Neural cell (in vitro differentiated cells): ENCODE results near the gene SEPHS1. TPM values are rescaled to one million over a fixed set of nuclear protein-coding genes. Genes with fewer than 3 reads are reported as not detected.

ENCODE experiments used
- H2AFZ ChIP-seq: fragments of 200-600, 300-800 bp; sonication (generic), shearing (Covaris generic); 2 replicates; pipeline ENCODE4 v1.6.0; 2014; ENCODE audit warnings: low read depth, mild to moderate bottlenecking, antibody characterized with exemption, low read length, moderate library complexity
- H3F3A ChIP-seq: fragments of 200-600 bp; shearing (Covaris generic); 2 replicates; pipeline ENCODE4 v1.6.1; 2016; ENCODE audit warnings: mild to moderate bottlenecking, moderate library complexity, mixed read lengths, antibody characterized with exemption, low read length; ENCODE audit not compliant: insufficient read depth, poor library complexity, severe bottlenecking
- H3K27ac ChIP-seq: fragments of 200-600, 300-800 bp; sonication (generic), shearing (Covaris generic); 2 replicates; pipeline ENCODE4 v1.5.1; 2014; ENCODE audit warnings: mild to moderate bottlenecking, low read length, moderate library complexity
- H3K27me3 ChIP-seq: fragments of 300-800, 200-600 bp; sonication (generic), shearing (Covaris generic); 2 replicates; pipeline ENCODE4 v1.6.0; 2014; ENCODE audit warnings: mild to moderate bottlenecking, low read depth, low read length, moderate library complexity; ENCODE audit not compliant: insufficient read depth
- H3K36me3 ChIP-seq: fragments of 300-800, 200-600 bp; sonication (generic), shearing (Covaris generic); 2 replicates; pipeline ENCODE4 v1.5.1; 2014; ENCODE audit warnings: mild to moderate bottlenecking, antibody characterized with exemption, low read length, moderate library complexity; ENCODE audit not compliant: insufficient read depth
- H3K4me2 ChIP-seq: fragments of 300-800, 200-600 bp; sonication (generic), shearing (Covaris generic); 2 replicates; pipeline ENCODE4 v1.6.0; 2014; ENCODE audit warnings: mild to moderate bottlenecking, low read length
- H3K4me3 ChIP-seq: fragments of 300-800, 200-600 bp; sonication (generic), shearing (Covaris generic); 2 replicates; pipeline ENCODE4 v1.5.1; 2014; ENCODE audit warnings: mild to moderate bottlenecking, low read length, moderate library complexity
- H3K79me2 ChIP-seq: fragments of 200-600 bp; shearing (Covaris generic); replicated peaks from 2 replicates; pipeline ENCODE4 v1.6.0; 2014; ENCODE audit warnings: mild to moderate bottlenecking, low read length, moderate library complexity; ENCODE audit not compliant: insufficient read depth
- H3K9ac ChIP-seq: fragments of 300-800, 200-600 bp; sonication (generic), shearing (Covaris generic); 2 replicates; pipeline ENCODE4 v1.6.1; 2016; ENCODE audit warnings: mild to moderate bottlenecking, low read length, mixed read lengths
- H3K9me2 ChIP-seq: fragments of 200-600 bp; shearing (Covaris generic); 2 replicates; pipeline ENCODE4 v1.6.1; 2016; ENCODE audit warnings: mild to moderate bottlenecking, low read length, mixed read lengths; ENCODE audit not compliant: insufficient read depth
- H3K9me3 ChIP-seq: fragments of 200-600, 300-800 bp; sonication (generic), shearing (Covaris generic); 2 replicates; pipeline ENCODE4 v1.6.1; 2016; ENCODE audit warnings: mild to moderate bottlenecking, mixed run types, low read length, moderate library complexity, mixed read lengths
- H4K20me1 ChIP-seq: fragments of 200-600 bp; shearing (Covaris generic); 2 replicates; pipeline ENCODE4 v1.6.1; 2016; ENCODE audit warnings: mild to moderate bottlenecking, mixed run types; ENCODE audit not compliant: insufficient read depth
- EP300 ChIP-seq: fragments of 450-650 bp; conservative IDR thresholded peaks from 2 replicates; pipeline ENCODE4 v1.6.1; 2014; ENCODE audit warnings: antibody characterized with exemption, mild to moderate bottlenecking, moderate library complexity; ENCODE audit not compliant: poor library complexity, severe bottlenecking
- EZH2 ChIP-seq: fragments of 200-600, 300-800 bp; shearing (Covaris generic), sonication (generic); IDR thresholded peaks from 2 replicates; pipeline ENCODE4 v1.6.1; 2014; ENCODE audit warnings: antibody characterized with exemption, low read length, borderline replicate concordance, mild to moderate bottlenecking; ENCODE audit not compliant: insufficient read depth, poor library complexity, severe bottlenecking
- MXI1 ChIP-seq: fragments of 450-650 bp; conservative IDR thresholded peaks from 2 replicates; pipeline ENCODE4 v1.6.1; 2014; ENCODE audit warnings: antibody characterized with exemption, mild to moderate bottlenecking; ENCODE audit not compliant: poor library complexity, severe bottlenecking
- POLR2AphosphoS5 ChIP-seq: IDR thresholded peaks from 2 replicates; pipeline ENCODE4 v1.6.1; 2012
- RAD21 ChIP-seq: fragments of 450-650 bp; conservative IDR thresholded peaks from 2 replicates; pipeline ENCODE4 v1.6.1; 2014; ENCODE audit warnings: antibody characterized with exemption, mild to moderate bottlenecking, moderate library complexity
- SMC3 ChIP-seq: fragments of 450-650 bp; conservative IDR thresholded peaks from 2 replicates; pipeline ENCODE4 v1.6.1; 2014; ENCODE audit warnings: antibody characterized with exemption, mild to moderate bottlenecking, moderate library complexity; ENCODE audit not compliant: poor library complexity
- TAF1 ChIP-seq: IDR thresholded peaks from 2 replicates; pipeline ENCODE4 v1.6.1; 2012; ENCODE audit warnings: low read depth
- polyA plus RNA-seq: library from polyadenylated mRNA; depleted of rRNA; stranded (reverse); fragments of >200 nt; gene quantifications from 2 replicates; pipeline ENCODE4 v1.2.3, GENCODE V29; 2014
- TF ChIP-seq, protein P1 (sequence below): IDR thresholded peaks from 2 replicates; pipeline ENCODE4 v1.6.1; 2012; ENCODE audit warnings: borderline replicate concordance
- TF ChIP-seq, protein P2 (sequence below): fragments of 450-650 bp; IDR thresholded peaks from 2 replicates; pipeline ENCODE4 v1.5.1; 2014; ENCODE audit warnings: antibody characterized with exemption, mild to moderate bottlenecking, moderate library complexity; ENCODE audit not compliant: poor library complexity, severe bottlenecking

The SEPHS1 gene
- polyA plus RNA-seq, 1 donor from 2014 or later, result 61.0 TPM

DNA sequence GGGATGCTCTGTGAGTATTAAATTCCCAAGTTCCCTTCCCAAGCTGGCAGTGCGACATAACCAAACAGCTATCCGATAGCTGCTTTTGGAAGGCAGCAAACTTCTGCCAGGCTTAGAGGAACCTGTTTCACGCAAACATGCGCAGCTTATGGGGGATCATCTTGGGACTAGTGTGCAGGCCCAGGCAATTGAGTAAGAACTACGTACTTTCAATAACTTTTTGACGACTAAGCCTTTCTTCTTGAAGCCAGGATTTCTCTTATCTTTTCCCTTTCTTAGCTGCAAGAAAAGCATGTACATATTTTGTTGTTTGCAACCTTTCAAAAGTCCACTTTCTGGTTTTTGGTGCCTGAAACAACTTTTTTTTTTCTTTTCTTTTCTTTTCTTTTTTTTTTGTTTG lies 28.7 kb upstream of the SEPHS1 start:
- no peak overlapping the region for H3K27ac ChIP-seq
- H3K36me3 ChIP-seq, result no peaks in the 10 kb centered on the region
- H4K20me1 ChIP-seq, result no peaks in the 10 kb centered on the region
- no peak overlapping the region for H3K4me2 ChIP-seq
- no peaks in the 10 kb centered on the region for H3F3A ChIP-seq
- H2AFZ ChIP-seq, result no peak overlapping the region
- H3K9me2 ChIP-seq, result no peaks in the 10 kb centered on the region
- H3K9me3 ChIP-seq, result no peaks in the 10 kb centered on the region
- H3K79me2 ChIP-seq, result no peaks in the 10 kb centered on the region
- no peaks in the 10 kb centered on the region for H3K27me3 ChIP-seq
- H3K4me3 ChIP-seq, result no peak overlapping the region
- TF ChIP-seq MXI1 (no peak), TAF1 (no peak), RAD21 (no peak), EP300 (no peak), POLR2AphosphoS5 (no peak), EZH2 (no peak), SMC3 (no peak)
- TF ChIP-seq, protein P1, sequence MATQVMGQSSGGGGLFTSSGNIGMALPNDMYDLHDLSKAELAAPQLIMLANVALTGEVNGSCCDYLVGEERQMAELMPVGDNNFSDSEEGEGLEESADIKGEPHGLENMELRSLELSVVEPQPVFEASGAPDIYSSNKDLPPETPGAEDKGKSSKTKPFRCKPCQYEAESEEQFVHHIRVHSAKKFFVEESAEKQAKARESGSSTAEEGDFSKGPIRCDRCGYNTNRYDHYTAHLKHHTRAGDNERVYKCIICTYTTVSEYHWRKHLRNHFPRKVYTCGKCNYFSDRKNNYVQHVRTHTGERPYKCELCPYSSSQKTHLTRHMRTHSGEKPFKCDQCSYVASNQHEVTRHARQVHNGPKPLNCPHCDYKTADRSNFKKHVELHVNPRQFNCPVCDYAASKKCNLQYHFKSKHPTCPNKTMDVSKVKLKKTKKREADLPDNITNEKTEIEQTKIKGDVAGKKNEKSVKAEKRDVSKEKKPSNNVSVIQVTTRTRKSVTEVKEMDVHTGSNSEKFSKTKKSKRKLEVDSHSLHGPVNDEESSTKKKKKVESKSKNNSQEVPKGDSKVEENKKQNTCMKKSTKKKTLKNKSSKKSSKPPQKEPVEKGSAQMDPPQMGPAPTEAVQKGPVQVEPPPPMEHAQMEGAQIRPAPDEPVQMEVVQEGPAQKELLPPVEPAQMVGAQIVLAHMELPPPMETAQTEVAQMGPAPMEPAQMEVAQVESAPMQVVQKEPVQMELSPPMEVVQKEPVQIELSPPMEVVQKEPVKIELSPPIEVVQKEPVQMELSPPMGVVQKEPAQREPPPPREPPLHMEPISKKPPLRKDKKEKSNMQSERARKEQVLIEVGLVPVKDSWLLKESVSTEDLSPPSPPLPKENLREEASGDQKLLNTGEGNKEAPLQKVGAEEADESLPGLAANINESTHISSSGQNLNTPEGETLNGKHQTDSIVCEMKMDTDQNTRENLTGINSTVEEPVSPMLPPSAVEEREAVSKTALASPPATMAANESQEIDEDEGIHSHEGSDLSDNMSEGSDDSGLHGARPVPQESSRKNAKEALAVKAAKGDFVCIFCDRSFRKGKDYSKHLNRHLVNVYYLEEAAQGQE, result no peak
- TF ChIP-seq, protein P2, sequence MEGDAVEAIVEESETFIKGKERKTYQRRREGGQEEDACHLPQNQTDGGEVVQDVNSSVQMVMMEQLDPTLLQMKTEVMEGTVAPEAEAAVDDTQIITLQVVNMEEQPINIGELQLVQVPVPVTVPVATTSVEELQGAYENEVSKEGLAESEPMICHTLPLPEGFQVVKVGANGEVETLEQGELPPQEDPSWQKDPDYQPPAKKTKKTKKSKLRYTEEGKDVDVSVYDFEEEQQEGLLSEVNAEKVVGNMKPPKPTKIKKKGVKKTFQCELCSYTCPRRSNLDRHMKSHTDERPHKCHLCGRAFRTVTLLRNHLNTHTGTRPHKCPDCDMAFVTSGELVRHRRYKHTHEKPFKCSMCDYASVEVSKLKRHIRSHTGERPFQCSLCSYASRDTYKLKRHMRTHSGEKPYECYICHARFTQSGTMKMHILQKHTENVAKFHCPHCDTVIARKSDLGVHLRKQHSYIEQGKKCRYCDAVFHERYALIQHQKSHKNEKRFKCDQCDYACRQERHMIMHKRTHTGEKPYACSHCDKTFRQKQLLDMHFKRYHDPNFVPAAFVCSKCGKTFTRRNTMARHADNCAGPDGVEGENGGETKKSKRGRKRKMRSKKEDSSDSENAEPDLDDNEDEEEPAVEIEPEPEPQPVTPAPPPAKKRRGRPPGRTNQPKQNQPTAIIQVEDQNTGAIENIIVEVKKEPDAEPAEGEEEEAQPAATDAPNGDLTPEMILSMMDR, result no peak
- H3K9ac ChIP-seq, result no peak overlapping the region

DNA sequence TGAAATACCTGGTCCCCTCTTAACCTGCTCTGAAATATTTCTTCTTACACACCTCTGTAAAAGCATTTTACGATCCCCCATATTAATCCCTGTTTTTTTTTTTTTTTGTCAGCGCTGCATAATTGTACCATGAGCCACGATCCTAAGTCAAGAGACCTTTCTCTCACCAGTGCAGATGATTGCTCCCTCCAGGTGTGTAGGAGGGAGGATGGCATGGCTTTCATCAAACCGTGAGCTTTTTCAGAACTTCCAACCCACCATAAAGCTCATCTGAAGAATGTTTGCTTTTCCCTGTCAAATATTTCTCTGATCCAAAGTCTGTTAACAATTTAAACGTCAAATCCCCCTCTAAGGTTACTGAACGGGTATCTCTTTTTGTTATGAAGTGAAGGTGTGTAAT lies 28.2 kb upstream of the SEPHS1 start:
- no peaks in the 10 kb centered on the region for H3K9me2 ChIP-seq
- no peaks in the 10 kb centered on the region for H3F3A ChIP-seq
- H3K79me2 ChIP-seq, result no peaks in the 10 kb centered on the region
- TF ChIP-seq MXI1, result no peak
- TF ChIP-seq SMC3, result no peak
- TF ChIP-seq TAF1, result no peak
- no peak for TF ChIP-seq POLR2AphosphoS5
- TF ChIP-seq EZH2, result no peak
- H4K20me1 ChIP-seq, result no peaks in the 10 kb centered on the region
- H2AFZ ChIP-seq, result no peak overlapping the region
- H3K4me2 ChIP-seq, result no peak overlapping the region
- H3K27ac ChIP-seq, result no peak overlapping the region
- H3K36me3 ChIP-seq, result no peaks in the 10 kb centered on the region
- H3K9me3 ChIP-seq, result no peaks in the 10 kb centered on the region
- H3K4me3 ChIP-seq, result no peak overlapping the region
- no peak overlapping the region for H3K9ac ChIP-seq
- no peaks in the 10 kb centered on the region for H3K27me3 ChIP-seq

DNA sequence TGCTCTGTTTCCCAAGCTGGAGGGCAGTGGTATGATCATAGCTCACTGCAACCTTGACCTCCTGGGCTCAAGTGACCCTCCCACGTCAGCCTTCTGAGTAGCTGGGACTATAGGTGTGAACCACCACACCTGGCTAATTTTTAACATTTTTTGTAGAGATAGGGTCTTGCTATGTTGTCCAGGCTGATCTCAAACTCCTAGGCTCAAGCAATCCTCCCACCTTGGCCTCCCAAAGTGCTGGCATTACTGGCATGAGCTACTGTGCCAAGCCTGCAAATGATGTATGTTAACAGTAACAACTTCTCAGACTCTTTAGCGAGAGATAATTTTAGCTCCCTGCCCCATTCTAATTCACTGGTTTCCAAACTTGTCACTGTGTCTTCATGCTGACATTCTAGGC lies 27.7 kb upstream of the SEPHS1 start:
- no peak for TF ChIP-seq EP300
- no peak for TF ChIP-seq POLR2AphosphoS5
- TF ChIP-seq RAD21, result no peak
- TF ChIP-seq, protein P2, result no peak
- no peak for TF ChIP-seq SMC3
- no peak for TF ChIP-seq MXI1
- TF ChIP-seq EZH2, result no peak
- TF ChIP-seq, protein P1, result no peak
- no peaks in the 10 kb centered on the region for H3K9me2 ChIP-seq
- H3K9me3 ChIP-seq, result no peaks in the 10 kb centered on the region
- no peak overlapping the region for H2AFZ ChIP-seq
- no peaks in the 10 kb centered on the region for H3K79me2 ChIP-seq
- H3K4me2 ChIP-seq, result no peak overlapping the region
- H3F3A ChIP-seq, result no peaks in the 10 kb centered on the region
- H3K27ac ChIP-seq, result no peak overlapping the region
- H3K4me3 ChIP-seq, result no peak overlapping the region
- H3K9ac ChIP-seq, result no peak overlapping the region
- H3K27me3 ChIP-seq, result no peaks in the 10 kb centered on the region
- no peaks in the 10 kb centered on the region for H3K36me3 ChIP-seq
- no peaks in the 10 kb centered on the region for H4K20me1 ChIP-seq
